ENCODE data around the gene ALMS1. TPM values are rescaled to one million over a fixed set of nuclear protein-coding genes. Genes with fewer than 3 reads are reported as not detected.

Gene ALMS1
- total and polyA plus RNA-seq, 2 donors (not counting 3 experiments of a cell fraction or from before 2014, with no cell fraction given), result 5.7 to 15.4 TPM

DNA sequence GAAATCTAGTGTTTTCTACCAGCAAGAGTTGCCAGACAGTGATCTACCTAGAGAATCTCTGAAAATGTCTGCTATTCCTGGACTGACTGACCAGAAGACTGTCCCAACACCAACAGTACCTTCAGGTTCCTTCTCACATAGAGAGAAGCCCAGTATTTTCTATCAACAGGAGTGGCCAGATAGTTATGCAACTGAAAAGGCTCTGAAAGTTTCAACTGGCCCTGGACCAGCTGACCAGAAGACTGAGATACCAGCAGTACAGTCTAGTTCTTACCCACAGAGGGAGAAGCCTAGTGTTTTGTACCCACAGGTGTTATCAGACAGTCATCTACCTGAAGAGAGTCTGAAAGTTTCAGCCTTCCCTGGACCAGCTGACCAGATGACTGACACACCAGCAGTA is 63.8 kb downstream of the ALMS1 start:
- no peak for TF ChIP-seq POLR2A (IDR thresholded peaks at IDR 0.05; ENCODE audit: low read depth, low read length)
- Histone ChIP-seq H3K36me3 (ENCODE audit: control insufficient read depth in 2 of 2, extremely low read depth in 1 of 2, insufficient read depth in 2 of 2, low read length in 2 of 2) (peaks cover 2 to 4% of the 10 kb centered on the region in 2 experiments), H3K79me2 (ENCODE audit: control insufficient read depth, insufficient read depth, low read length) (no peaks in the 10 kb centered on the region), H3K9me1 (replicated peaks; ENCODE audit: control insufficient read depth, extremely low read depth, insufficient read depth, low read length) (no peaks in the 10 kb centered on the region), H3K4me2 (ENCODE audit: insufficient read depth, low read length) (no peak overlapping the region), H4K20me1 (replicated peaks; ENCODE audit: control insufficient read depth, extremely low read depth, insufficient read depth, low read length) (peaks cover 2% of the 10 kb centered on the region), H3K4me3 (replicated peaks in 1 of 3; ENCODE audit: insufficient read depth in 1 of 3, low read depth in 1 of 3, low read length in 3 of 3) (no peak overlapping the region), H3K4me1 (ENCODE audit: control insufficient read depth, extremely low read depth, insufficient read depth, low read length) (no peaks in the 10 kb centered on the region), H3K9ac (replicated peaks; ENCODE audit: extremely low read depth, insufficient read depth, low read length) (no peak overlapping the region), H3K27ac (ENCODE audit: insufficient read depth, low read depth, low read length) (no peak overlapping the region), H3K9me3 (replicated peaks; ENCODE audit: control insufficient read depth, insufficient read depth, low read length) (no peaks in the 10 kb centered on the region), H2AFZ (ENCODE audit: low read depth, low read length) (no peak overlapping the region), H3K27me3 (ENCODE audit: control insufficient read depth in 2 of 2, insufficient read depth in 2 of 2, low read length in 2 of 2) (no peaks in the 10 kb centered on the region)
- no peak for DNase-seq (ENCODE audit: low read depth, low spot score)
- no peak for FAIRE-seq
- intact Hi-C loops (cut with micrococcal nuclease) (no loop called here), dilution Hi-C loops (cut with MboI; ENCODE audit: extremely low pct_ligation_motif_present, low sequenced_read_pairs) (no loop called here)
- no TSS peak for BruUV-seq (replicated peaks)
- ChIA-PET CTCF (interaction anchor here (1.0 kb wide), 1 partner anchor 90 kb away, joined by 3 read pairs; no protein-coding TSS in a partner anchor), POLR2A (no interaction called here)

DNA sequence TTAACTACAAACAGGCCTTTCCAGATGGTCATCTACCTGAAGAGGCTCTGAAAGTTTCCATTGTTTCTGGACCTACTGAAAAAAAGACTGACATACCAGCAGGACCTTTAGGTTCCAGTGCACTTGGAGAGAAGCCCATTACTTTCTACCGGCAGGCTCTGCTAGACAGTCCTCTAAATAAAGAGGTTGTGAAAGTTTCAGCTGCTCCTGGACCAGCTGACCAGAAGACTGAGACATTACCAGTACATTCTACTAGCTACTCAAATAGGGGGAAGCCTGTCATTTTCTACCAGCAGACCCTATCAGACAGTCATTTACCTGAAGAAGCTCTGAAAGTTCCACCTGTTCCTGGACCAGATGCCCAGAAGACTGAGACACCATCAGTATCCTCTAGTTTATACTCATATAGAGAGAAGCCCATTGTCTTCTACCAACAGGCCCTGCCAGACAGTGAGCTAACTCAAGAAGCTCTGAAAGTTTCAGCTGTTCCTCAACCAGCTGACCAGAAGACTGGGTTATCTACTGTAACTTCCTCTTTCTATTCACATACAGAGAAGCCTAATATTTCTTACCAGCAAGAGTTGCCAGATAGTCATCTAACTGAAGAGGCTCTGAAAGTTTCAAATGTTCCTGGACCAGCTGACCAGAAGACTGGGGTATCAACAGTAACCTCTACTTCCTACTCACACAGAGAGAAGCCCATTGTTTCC is 65.8 kb downstream of the ALMS1 start:
- peaks cover 2 to 4% of the 10 kb centered on the region in 2 experiments for H3K36me3 ChIP-seq (ENCODE audit: control insufficient read depth in 2 of 2, extremely low read depth in 1 of 2, insufficient read depth in 2 of 2, low read length in 2 of 2)
- no peaks in the 10 kb centered on the region for H3K9me3 ChIP-seq (replicated peaks; ENCODE audit: control insufficient read depth, insufficient read depth, low read length)
- TF ChIP-seq JUN (IDR thresholded peaks at IDR 0.05; ENCODE audit: borderline replicate concordance, insufficient read depth, insufficient read length, low read depth), result no peak
- TF ChIP-seq MYC (IDR thresholded peaks at IDR 0.05; ENCODE audit: low read depth, low read length), result no peak
- no peak for TF ChIP-seq FOS (IDR thresholded peaks at IDR 0.05; ENCODE audit: borderline replicate concordance, insufficient read depth, low read length)
- TF ChIP-seq, protein P1, sequence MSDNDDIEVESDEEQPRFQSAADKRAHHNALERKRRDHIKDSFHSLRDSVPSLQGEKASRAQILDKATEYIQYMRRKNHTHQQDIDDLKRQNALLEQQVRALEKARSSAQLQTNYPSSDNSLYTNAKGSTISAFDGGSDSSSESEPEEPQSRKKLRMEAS (IDR thresholded peaks at IDR 0.05; ENCODE audit: insufficient read depth, insufficient read length), result no peak
- no peak for TF ChIP-seq POLR2A (IDR thresholded peaks at IDR 0.05; ENCODE audit: low read depth, low read length)
- TF ChIP-seq EZH2 (IDR thresholded peaks at IDR 0.05; ENCODE audit: borderline replicate concordance, low read depth, low read length, severe bottlenecking), result no peak
- TF ChIP-seq GATA2 (IDR thresholded peaks at IDR 0.05; ENCODE audit: insufficient read depth, insufficient read length, low read depth, low read length), result no peak
- no peak for TF ChIP-seq POLR2AphosphoS5 (IDR thresholded peaks at IDR 0.05; ENCODE audit: insufficient read depth, low read depth, low read length)
- TF ChIP-seq, protein P2, sequence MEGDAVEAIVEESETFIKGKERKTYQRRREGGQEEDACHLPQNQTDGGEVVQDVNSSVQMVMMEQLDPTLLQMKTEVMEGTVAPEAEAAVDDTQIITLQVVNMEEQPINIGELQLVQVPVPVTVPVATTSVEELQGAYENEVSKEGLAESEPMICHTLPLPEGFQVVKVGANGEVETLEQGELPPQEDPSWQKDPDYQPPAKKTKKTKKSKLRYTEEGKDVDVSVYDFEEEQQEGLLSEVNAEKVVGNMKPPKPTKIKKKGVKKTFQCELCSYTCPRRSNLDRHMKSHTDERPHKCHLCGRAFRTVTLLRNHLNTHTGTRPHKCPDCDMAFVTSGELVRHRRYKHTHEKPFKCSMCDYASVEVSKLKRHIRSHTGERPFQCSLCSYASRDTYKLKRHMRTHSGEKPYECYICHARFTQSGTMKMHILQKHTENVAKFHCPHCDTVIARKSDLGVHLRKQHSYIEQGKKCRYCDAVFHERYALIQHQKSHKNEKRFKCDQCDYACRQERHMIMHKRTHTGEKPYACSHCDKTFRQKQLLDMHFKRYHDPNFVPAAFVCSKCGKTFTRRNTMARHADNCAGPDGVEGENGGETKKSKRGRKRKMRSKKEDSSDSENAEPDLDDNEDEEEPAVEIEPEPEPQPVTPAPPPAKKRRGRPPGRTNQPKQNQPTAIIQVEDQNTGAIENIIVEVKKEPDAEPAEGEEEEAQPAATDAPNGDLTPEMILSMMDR (IDR thresholded peaks at IDR 0.05; ENCODE audit: extremely low read depth in 1 of 2, insufficient read depth in 1 of 2, low read depth in 1 of 2, low read length in 2 of 2), result no peak
- ChIA-PET CTCF (no interaction called here), POLR2A (no interaction called here)
- no peak for DNase-seq (ENCODE audit: low read depth, low spot score)
- no peak overlapping the region for H2AFZ ChIP-seq (ENCODE audit: low read depth, low read length)
- no peak overlapping the region for H3K4me2 ChIP-seq (ENCODE audit: insufficient read depth, low read length)
- TSS peak; percentile 10 for BruUV-seq (replicated peaks)
- H3K27ac ChIP-seq (ENCODE audit: insufficient read depth, low read depth, low read length), result no peak overlapping the region
- H3K27me3 ChIP-seq (ENCODE audit: control insufficient read depth in 2 of 2, insufficient read depth in 2 of 2, low read length in 2 of 2), result no peaks in the 10 kb centered on the region
- intact Hi-C loops (cut with micrococcal nuclease) (no loop called here), dilution Hi-C loops (cut with MboI; ENCODE audit: extremely low pct_ligation_motif_present, low sequenced_read_pairs) (no loop called here)
- FAIRE-seq, result no peak
- H4K20me1 ChIP-seq (replicated peaks; ENCODE audit: control insufficient read depth, extremely low read depth, insufficient read depth, low read length), result peaks cover 2% of the 10 kb centered on the region
- H3K9me1 ChIP-seq (replicated peaks; ENCODE audit: control insufficient read depth, extremely low read depth, insufficient read depth, low read length), result no peaks in the 10 kb centered on the region
- H3K79me2 ChIP-seq (ENCODE audit: control insufficient read depth, insufficient read depth, low read length), result no peaks in the 10 kb centered on the region
- no peak overlapping the region for H3K4me3 ChIP-seq (replicated peaks in 1 of 3; ENCODE audit: insufficient read depth in 1 of 3, low read depth in 1 of 3, low read length in 3 of 3)
- H3K4me1 ChIP-seq (ENCODE audit: control insufficient read depth, extremely low read depth, insufficient read depth, low read length), result no peaks in the 10 kb centered on the region
- H3K9ac ChIP-seq (replicated peaks; ENCODE audit: extremely low read depth, insufficient read depth, low read length), result no peak overlapping the region
